OCI-LY3 (cell line): ENCODE measurements around the gene ASF1A.

Source experiments
- CTCF ChIP-seq: fragments of 200-600, 300-600 bp; sonication (generic); IDR thresholded peaks from 2 replicates; pipeline ENCODE4 v1.5.1; 2014; ENCODE audit warnings: antibody characterized with exemption, low read length, low read depth
- EZH2phosphoT487 ChIP-seq: fragments of 200-600 bp; shearing (Covaris generic); IDR thresholded peaks from 2 replicates; pipeline ENCODE4 v1.6.1; 2018; ENCODE audit warnings: antibody characterized with exemption, mixed run types, low read depth

- TF ChIP-seq CTCF (no peak), EZH2phosphoT487 (no peak)
These were observed 1.3 kb downstream of the ASF1A start for GRCh38 chr6:118895261-118895560.
